Fibroblast of villous mesenchyme (primary cell): ENCODE data around the gene MINDY1. TPM values are rescaled to one million over a fixed set of nuclear protein-coding genes. Genes with fewer than 3 reads are reported as not detected.

ENCODE experiments used
- DNase-seq: peaks from one replicate; pipeline ENCODE4 v3.0.0-alpha.2; 2010; ENCODE audit warnings: low read depth
- H3K4me3 ChIP-seq: 2 replicates; pipeline ENCODE4 v1.5.1; 2011; ENCODE audit warnings: low read depth, mild to moderate bottlenecking, low read length
- CTCF ChIP-seq: IDR thresholded peaks from 2 replicates; pipeline ENCODE4 v1.5.1; 2012; ENCODE audit warnings: low read depth, mild to moderate bottlenecking, low read length; ENCODE audit not compliant: insufficient read depth
- total RNA-seq: library from RNA; depleted of rRNA; stranded (reverse); fragments of >200 nt; gene quantifications from 2 replicates; pipeline ENCODE4 v1.2.3, GENCODE V29; 2012

The MINDY1 gene
- total RNA-seq, 1 donor = 10.8 TPM

DNA sequence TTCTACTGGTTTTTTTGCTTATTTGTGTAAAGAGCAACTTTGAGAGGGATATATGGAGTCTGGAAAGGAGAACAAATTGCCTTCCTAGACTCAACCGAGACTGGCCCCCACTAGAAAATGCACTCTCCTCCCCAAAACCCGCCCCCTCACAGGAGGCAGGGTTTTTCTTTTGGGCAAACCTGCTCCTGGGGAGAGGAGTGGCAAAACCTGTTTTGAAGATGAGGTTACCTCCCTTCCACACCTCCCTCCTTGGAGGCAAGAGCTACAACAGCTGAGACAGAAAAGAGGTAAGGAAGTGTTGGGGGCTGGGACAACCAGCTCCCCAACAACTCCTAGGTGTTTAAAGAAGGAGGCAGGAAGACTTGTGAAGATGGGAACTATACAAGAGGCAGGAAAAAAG lies 29.7 kb upstream of the MINDY1 start, which contains the start of gene BNIPL:
Gene BNIPL (plus strand): TSS at position 231 of the 400 bp plus-strand sequence. CDS start 140 bp downstream, at position 371.
- H3K4me3 ChIP-seq = no peak within 1 kb of the TSS
- TF ChIP-seq CTCF = no peak
- no peak for DNase-seq

- no peak for TF ChIP-seq CTCF
- no peak overlapping the region for H3K4me3 ChIP-seq
- no peak for DNase-seq
Measured at GRCh38 chr1:151035167-151035566, 28.5 kb upstream of the MINDY1 start.

DNA sequence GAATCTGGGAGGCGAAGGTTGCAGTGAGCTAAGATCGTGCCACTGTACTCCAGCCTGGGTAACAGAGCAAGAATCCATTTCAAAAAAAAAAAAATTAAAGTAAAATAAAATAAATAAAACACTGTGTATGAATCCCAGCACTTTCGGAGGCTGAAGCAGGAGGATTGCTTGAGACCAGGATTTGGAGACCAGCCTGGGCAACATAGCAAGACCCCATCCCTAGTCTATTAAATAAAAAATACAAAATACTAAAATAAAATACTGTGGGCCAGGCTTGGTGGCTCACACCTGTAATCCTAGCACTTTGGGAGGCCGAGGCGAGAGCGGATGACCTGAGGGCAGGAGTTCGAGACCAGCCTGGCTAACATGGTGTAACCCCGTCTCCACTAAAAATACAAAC lies 25.5 kb upstream of the MINDY1 start:
- no peak overlapping the region for H3K4me3 ChIP-seq
- TF ChIP-seq CTCF = no peak
- DNase-seq = no peak

DNA sequence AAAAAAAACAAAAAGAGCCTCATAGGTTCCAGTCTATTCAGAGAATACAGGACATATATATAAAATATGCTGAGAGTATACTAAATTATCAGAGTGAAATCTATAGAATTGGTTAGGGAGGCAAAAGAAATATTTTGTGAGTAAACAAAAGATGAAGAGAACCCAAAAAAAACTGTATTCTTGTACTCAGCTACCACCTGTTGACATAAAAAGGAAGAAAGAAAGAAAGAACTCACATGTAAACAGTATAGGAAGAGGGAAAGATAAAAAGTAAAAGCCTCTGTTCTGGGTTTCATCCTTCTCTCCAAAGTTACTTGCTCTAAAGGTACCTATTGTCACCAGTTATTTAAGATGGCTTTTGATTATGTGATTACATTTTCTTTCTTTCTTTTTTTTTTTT lies 19.8 kb upstream of the MINDY1 start:
- no peak for TF ChIP-seq CTCF

DNA sequence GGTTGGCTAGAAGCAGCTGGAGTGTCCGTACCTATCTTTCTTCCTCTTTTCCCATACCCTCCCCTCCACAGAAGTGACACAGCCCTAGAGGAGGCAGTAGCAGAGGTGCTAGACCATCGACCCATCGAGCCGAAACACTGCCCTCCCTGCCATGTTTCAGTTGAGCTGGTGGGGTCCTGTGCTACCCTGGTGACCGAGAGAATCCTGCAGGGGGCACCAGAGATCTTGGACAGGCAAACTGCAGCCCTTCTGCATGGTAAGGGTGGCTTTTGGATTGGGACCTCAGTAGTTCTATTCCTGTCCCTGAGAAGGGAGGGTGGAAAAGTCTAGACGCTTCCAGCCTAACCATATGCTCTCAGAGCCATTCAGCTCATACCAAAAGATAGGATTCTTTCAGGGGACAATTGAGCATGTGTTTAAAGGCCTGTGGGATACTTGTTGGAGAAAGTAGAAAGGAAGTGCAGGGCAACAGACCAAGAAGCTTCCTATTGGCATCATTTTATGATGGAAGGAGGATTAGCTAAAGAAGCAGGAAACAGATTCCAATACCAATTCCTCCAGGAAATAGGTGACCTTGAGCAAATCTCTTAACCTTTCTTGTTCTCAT lies 17.9 kb upstream of the MINDY1 start:
- peak; percentile 72 for DNase-seq
- peak; percentile 86 for TF ChIP-seq CTCF
- no peak overlapping the region for H3K4me3 ChIP-seq

More for the DNA sequence above, 19.8 kb upstream of the MINDY1 start:
- DNase-seq = no peak
- no peak overlapping the region for H3K4me3 ChIP-seq

DNA sequence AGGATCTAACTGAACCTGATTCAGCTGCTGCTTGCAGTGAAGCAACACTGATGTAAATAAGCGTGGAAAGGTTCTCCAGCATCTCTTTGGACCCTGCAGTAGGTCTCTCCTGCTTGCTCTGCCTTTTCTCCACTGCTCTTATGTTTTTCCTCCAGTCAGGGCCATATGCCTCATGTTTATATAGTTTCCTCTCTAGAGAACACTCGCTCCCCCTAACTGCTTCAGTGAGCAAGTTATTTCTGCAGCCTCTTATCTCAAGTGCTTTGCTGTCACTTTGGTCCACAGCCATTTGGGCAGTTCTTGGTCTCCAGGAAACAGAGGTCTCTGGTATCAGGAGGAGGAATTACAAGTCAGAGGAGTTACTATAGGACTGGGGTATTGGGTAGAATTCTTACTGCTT lies 6.8 kb upstream of the MINDY1 start:
- TF ChIP-seq CTCF = peak; percentile 11
- DNase-seq = peak; percentile 72
- no peak overlapping the region for H3K4me3 ChIP-seq

- no peak for TF ChIP-seq CTCF
- H3K4me3 ChIP-seq = no peak overlapping the region
- no peak for DNase-seq
Measured at GRCh38 chr1:151012684-151013471, 6.2 kb upstream of the MINDY1 start.
